Measurements from ENCODE around the gene SLC25A22.

- peak in 1 of 11 experiments; percentile 21 for TF ChIP-seq CTCF (IDR thresholded peaks at IDR 0.05 in 8 of 11, conservative IDR thresholded peaks at IDR 0.05 in 3 of 11)
- TF ChIP-seq POLR2AphosphoS5 (IDR thresholded peaks at IDR 0.05): no peak
These were observed 10.0 kb downstream of the SLC25A22 start for GRCh38 chr11:788009-788640.

Data from spleen (tissue), 7 donors.